RPMI7951 (cell line): ENCODE measurements around the gene NINL. TPM values are rescaled to one million over a fixed set of nuclear protein-coding genes. Genes with fewer than 3 reads are reported as not detected.
"Not testable (repeated sequence)": the region's sequence is repeated elsewhere in the genome, so short reads cannot be mapped to it uniquely, and the experiment has no call there.

Experiments used
- DNase-seq: peaks from one replicate; pipeline ENCODE4 v3.0.0-alpha.2; 2012; ENCODE audit warnings: low read depth
- total RNA-seq: library from RNA; depleted of rRNA; stranded (reverse); fragments of >200 nt; shearing (Covaris generic); gene quantifications from 2 replicates; pipeline ENCODE4 v1.2.3, GENCODE V29; 2014

Gene NINL
- total RNA-seq, 1 experiment from 2014 or later = 6.4 TPM

- DNase-seq = no peak
These were observed 99.5 kb downstream of the NINL start for GRCh38 chr20:25485872-25486271.

DNA sequence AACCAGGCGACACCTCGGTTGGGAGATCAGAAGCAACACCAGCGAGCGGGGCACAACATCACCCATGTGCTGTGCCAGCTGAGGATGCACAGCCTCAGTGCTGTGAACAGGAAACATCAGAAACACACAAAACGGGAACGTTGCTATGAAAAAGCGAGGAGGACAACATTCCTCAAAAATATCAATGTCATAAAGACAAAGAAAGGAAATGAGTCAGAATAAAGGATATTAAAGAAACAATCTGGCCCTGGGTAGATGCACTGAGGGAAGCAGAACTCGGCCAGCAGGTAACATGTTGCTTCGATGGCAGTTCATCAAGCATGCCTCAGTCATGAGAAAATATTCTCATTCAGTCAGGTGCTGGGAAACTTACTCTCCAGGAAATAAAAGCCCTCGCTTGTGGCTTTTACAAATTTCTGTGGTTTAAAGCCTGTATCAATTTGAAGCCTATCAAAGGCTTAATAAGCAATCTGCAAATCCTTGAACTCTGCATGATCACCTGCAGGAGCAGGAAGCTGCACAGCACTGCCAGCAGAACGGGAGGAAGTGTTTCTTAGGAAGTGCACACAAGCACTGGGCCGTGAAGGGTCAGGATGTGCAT lies 100.3 kb downstream of the NINL start:
- no peak for DNase-seq

- no peak for DNase-seq
These were observed 101.0 kb downstream of the NINL start for GRCh38 chr20:25484224-25484846.

DNA sequence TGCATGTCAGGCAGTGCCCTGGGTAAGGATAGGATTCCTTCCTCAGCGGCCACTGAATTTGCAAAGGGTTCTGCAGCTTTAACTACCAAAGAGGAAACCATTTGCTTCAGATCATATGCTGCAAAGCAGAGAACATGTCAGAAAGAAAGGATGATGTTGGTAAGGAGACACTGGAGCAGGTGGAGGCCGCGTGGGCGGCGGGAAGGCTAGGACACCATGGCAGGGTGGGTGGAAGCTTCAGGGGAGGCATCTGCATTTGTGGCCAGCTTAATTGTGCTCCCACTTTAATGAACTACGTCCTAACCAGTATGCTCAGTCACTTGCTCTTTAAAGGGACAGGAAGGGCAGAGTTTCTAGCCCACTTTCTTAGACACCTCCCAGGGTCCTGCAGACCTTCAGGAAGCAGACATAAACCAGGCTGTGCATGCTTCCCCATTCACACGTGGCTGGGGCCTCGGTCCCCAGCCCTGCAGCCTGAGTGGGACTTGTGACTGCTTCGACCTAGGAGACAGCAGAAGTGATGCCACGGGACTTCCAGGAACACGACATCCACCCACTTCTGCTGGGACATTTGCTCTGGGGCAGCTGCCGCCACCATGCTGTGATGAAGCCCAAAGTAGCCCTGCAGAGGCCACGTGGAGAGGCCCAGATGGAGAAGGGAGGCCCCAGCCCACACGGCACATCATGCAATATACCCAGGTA lies 101.7 kb downstream of the NINL start:
- no peak for DNase-seq

GRCh38 chr20:25481918-25482253 lies 103.4 kb downstream of the NINL start:
- no peak for DNase-seq

DNA sequence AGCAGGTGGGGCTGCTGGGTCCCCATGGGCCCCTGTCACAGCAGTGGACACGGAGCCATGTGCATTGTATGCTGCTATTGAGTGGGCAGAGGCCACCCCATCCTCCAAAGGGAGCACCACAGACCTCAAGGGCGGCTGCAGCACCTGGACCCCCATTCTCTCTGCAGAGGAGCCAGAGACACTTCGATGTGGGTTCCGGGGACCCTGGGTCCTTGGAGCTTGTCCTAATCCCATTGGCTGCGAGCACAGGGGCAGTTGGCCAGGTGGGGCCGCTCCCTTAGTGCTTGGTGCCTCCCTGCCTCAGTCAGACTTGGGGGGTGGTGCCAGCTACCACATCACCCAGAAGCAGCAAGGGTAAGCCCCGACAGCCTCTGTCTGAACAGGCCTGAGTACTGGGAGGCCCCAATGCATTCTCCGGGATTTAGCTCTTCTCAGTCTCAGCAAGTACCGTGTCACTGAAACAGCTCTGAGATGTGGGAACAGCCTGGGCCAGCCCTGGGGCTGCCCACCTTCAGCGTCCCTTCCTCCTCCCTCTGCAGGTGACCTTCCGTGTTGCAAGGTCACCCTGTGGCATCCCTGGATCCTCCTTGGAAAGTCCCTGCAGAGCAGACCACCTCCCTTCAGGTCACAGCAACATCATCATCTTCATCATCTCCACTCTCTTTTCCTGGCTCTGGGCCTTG lies 104.0 kb downstream of the NINL start:
- no peak for DNase-seq

DNA sequence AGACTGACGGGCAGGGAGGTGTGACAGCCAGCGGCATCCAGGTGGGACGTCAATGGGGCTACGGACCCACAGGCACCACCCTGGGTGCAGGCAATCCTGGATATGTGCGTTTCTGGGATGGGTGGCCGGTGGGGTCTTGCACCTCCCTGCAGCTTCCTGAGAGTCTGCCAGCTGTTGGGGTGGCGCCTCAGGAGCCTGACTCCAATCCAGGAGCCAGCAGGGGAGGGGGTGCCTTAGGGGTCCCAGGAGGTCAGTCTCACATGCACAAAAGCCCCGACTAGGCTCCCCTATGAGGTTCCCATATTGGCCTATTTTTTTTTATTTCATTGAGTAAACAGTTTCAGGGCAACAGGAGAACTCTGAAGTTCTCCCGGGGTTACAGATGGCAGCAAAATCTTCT lies 104.5 kb downstream of the NINL start:
- no peak for DNase-seq

DNA sequence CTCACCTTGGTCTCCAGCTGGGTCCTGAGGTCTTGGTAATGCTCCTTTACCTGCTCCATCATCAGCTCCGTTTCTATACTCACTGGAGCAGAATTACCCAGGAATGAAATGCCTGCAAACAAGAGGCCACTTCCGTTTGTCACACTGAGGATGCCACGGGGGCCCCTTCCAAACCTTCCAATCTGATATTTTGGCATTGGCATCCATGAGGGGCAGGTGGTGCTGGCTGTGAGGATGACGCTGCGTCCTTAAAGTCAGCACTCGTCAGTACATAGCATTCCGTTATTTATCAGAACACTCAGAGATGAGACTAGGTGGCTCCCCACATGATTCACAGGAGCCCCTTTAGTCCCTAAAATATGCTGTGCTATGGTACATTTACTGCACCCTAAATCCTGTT lies 105.2 kb downstream of the NINL start:
- DNase-seq = no peak

- DNase-seq = no peak
These were observed 105.7 kb downstream of the NINL start for GRCh38 chr20:25479638-25480037.

- no peak for DNase-seq
These were observed 106.3 kb downstream of the NINL start for GRCh38 chr20:25478889-25479568.

DNA sequence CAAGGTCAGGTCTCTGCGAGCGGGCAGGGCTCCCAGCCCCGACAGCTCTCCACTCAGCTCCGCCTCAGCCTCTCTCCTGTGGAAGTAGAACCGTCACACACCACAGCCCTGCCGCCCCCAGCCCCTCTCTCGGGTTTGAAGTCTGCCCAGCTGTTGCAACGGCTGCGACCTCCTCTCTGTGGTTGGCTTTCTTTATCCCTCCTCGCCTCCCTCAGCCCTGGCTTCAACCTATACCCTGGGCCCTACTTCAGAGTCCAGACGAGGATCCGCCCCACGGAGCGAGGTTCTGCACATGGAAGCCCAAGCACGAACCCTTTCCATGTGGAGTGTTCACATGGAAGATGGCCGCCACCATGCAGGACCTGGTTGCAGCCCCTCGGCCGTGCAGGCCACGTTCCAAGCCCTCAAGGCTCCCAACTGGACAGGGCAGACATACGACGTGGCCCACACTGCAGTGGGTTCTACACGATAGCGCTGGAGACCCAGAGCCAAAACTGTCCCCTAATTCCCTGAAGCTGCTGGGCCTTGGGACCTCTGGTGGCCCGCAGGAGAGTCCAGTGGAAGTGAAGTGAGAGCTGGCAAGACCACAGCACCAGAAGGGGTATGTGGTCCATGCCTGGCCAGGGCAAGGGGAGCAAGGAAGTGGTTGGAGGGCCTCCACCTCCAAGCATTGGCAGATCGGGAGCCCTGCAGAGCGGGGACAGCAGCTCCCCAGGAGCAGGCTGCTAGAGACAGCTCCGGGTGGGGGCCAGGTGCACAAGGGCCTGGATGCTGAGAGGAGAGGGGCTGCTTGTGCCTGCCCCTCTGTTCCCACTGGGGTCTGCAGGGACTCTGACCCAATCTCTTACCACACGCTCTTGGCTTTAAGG lies 108.1 kb downstream of the NINL start:
- DNase-seq = no peak

DNA sequence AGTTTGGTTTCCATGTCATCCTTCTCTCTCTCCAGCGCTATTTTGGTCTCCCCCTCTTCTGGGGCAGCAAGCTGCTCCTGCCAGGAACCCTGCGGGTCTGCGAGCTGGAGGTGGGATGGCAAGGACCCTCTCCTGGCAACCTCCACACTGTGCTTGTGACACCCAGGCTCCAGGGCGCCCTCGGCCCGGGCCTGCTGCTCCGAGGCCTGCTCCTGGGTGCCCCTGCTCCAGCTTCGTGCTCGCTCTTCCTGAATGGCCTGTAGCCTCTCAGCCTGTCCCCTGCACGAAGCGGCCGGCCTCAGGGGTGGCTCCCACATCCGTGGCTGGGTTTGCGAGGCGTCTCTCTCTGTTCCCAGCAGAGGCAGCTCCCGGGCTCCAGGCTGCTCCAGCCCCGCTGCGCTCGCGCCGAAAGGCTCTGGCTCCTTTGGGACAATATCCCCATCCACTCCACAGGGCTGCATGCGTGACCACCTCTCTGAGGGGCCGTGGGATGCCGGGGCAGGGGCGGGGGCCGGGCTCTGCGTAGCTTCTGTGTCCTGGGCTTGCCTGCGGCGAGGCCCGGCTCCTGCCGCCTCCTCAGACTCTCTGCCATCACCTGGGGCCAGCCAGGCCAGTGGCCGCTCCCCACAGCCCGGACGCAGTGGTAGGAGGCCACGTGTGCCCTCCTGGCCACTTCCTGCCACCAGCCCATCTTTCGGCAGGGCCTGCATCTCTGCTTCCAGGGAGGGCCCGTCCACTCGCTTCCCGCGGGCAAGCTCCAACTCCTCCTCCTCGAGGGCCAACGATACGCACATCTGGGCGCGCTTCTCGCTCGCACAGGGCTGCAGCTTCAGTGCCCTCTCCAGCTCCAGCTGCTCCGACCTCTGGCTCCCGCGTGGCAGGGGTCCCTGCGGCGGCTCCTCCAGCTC lies 109.0 kb downstream of the NINL start:
- DNase-seq = no peak

GRCh38 chr20:25473297-25473696 lies 112.0 kb downstream of the NINL start:
- not testable (repeated sequence) for DNase-seq

GRCh38 chr20:25471020-25471419 lies 114.3 kb downstream of the NINL start:
- no peak for DNase-seq

GRCh38 chr20:25470045-25470444 lies 115.3 kb downstream of the NINL start:
- DNase-seq = peak; percentile 26

- DNase-seq = no peak
These were observed 115.8 kb downstream of the NINL start for GRCh38 chr20:25469558-25469957.

GRCh38 chr20:25468126-25469075 lies 116.9 kb downstream of the NINL start:
- DNase-seq = no peak

DNA sequence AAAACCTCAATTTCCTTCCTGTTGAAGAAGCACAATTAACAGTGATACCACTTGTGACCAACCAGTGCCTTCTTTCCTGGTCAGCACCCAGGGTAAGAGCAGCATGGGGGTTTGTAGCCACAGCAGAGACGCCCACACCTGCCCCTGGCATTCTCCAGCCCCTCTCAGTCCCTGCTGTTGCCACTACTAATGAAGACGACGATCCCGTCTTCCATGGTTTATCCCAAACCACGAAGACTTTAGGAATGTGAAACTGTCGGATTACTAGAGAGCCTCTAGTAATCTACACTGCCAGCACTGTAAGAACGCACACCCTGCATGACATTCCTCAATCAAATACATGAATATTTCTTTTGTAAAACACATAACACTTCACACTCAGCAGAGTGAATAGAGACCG lies 117.9 kb downstream of the NINL start:
- no peak for DNase-seq

GRCh38 chr20:25466846-25467245 lies 118.5 kb downstream of the NINL start:
- no peak for DNase-seq
